ENCODE data around the gene ASB2.

GRCh38 chr14:93954516-93954830 lies 21.9 kb downstream of the ASB2 start:
- TF ChIP-seq CTCF (IDR thresholded peaks at IDR 0.05): no peak
- TF ChIP-seq POLR2AphosphoS5 (IDR thresholded peaks at IDR 0.05): no peak
- TF ChIP-seq EP300 (IDR thresholded peaks at IDR 0.05): no peak

Measured in suprapubic skin (tissue), 4 donors.